SK-N-SH (cell line): ENCODE results near the gene STAP2. TPM values are rescaled to one million over a fixed set of nuclear protein-coding genes. Genes with fewer than 3 reads are reported as not detected.

Experiments used
- CTCF ChIA-PET: fragments of 300-600, 350-600 bp; formaldehyde crosslinking; extraction: SDS; loops from one replicate; lab custom pipeline; 2021; lab: Yijun Ruan, JAX
- POLR2A ChIA-PET: fragments of 350-600 bp; sonication (Branson Sonifier 250); formaldehyde crosslinking; extraction: SDS; loops from one replicate; lab custom pipeline; 2020; ENCODE audit warnings: antibody characterized with exemption, inconsistent platforms; lab: Yijun Ruan, JAX
- DNase-seq: peaks from one replicate; pipeline ENCODE4 v3.0.0; 2012
- H2AFZ ChIP-seq: fragments of 200-600 bp; sonication (generic); 2 replicates; pipeline ENCODE4 v1.8.1; 2016; ENCODE audit warnings: antibody characterized with exemption, mild to moderate bottlenecking, low read depth
- H3F3A ChIP-seq: fragments of 200-600 bp; sonication (generic); replicated peaks from 2 replicates; pipeline ENCODE3; 2016; ENCODE audit warnings: antibody characterized with exemption, mild to moderate bottlenecking; ENCODE audit not compliant: insufficient read depth
- H3K27ac ChIP-seq, 2 experiments: fragments of 200-500 bp in 1 of 2; fragments of 200-600 bp in 1 of 2; sonication (Bioruptor generic) in 1 of 2; sonication (generic), shearing (Covaris generic) in 1 of 2; 2 replicates each; pipeline versions ENCODE4 v1.5.1 to v1.6.1; 2014 to 2016; ENCODE audit warnings: low read depth in 2 of 2, inconsistent platforms in 1 of 2, low read length in 1 of 2, mild to moderate bottlenecking in 1 of 2, mixed read lengths in 1 of 2
- H3K27me3 ChIP-seq: fragments of 200-600 bp; sonication (generic), shearing (Covaris generic); 2 replicates; pipeline ENCODE4 v1.6.1; 2016; ENCODE audit warnings: mixed run types; ENCODE audit not compliant: insufficient read depth
- H3K36me3 ChIP-seq, 2 experiments: fragments of 200-500 bp in 1 of 2; fragments of 200-600 bp in 1 of 2; sonication (Bioruptor generic) in 1 of 2; sonication (generic) in 1 of 2; replicated peaks in 1 of 2; 2 replicates each; pipeline versions ENCODE3 to v1.5.1; 2014 to 2016; ENCODE audit warnings: low read length in 1 of 2, mild to moderate bottlenecking in 1 of 2; ENCODE audit not compliant: insufficient read depth in 2 of 2, control insufficient read depth in 1 of 2
- H3K4me1 ChIP-seq, 2 experiments: fragments of 200-500 bp in 1 of 2; fragments of 200-600 bp in 1 of 2; sonication (Bioruptor generic) in 1 of 2; sonication (generic), shearing (Covaris generic) in 1 of 2; 2 replicates each; pipeline versions ENCODE4 v1.5.1 to v1.6.1; 2014 to 2016; ENCODE audit warnings: low read depth in 1 of 2, low read length in 1 of 2, mixed run types in 1 of 2; ENCODE audit not compliant: insufficient read depth in 2 of 2, control insufficient read depth in 1 of 2
- H3K4me2 ChIP-seq: fragments of 200-600 bp; sonication (generic), shearing (Covaris generic); 2 replicates; pipeline ENCODE4 v1.6.1; 2017; ENCODE audit warnings: mixed run types
- H3K4me3 ChIP-seq, 2 experiments: fragments of 200-500 bp in 1 of 2; fragments of 200-600 bp in 1 of 2; sonication (Bioruptor generic) in 1 of 2; sonication (generic), shearing (Covaris generic) in 1 of 2; 2 replicates each; pipeline versions ENCODE4 v1.5.1 to v1.8.1; 2014 to 2016; ENCODE audit warnings: low read depth in 2 of 2, inconsistent platforms in 1 of 2, low read length in 1 of 2, mild to moderate bottlenecking in 1 of 2, mixed read lengths in 1 of 2, moderate library complexity in 1 of 2
- H3K79me2 ChIP-seq: fragments of 200-600 bp; sonication (generic); 2 replicates; pipeline ENCODE4 v1.8.1; 2017; ENCODE audit warnings: mild to moderate bottlenecking; ENCODE audit not compliant: insufficient read depth
- H3K9ac ChIP-seq: fragments of 200-600 bp; sonication (generic); 2 replicates; pipeline ENCODE4 v1.6.1; 2017; ENCODE audit warnings: mixed run types
- H3K9me2 ChIP-seq: fragments of 200-600 bp; sonication (generic); 2 replicates; pipeline ENCODE4 v1.6.1; 2017; ENCODE audit warnings: mixed run types
- H3K9me3 ChIP-seq: fragments of 200-600 bp; sonication (generic); 2 replicates; pipeline ENCODE4 v1.6.1; 2017; ENCODE audit warnings: mixed run types, mild to moderate bottlenecking, moderate library complexity
- H4K20me1 ChIP-seq: fragments of 200-600 bp; sonication (generic); 2 replicates; pipeline ENCODE4 v1.6.1; 2017; ENCODE audit warnings: mild to moderate bottlenecking, mixed run types; ENCODE audit not compliant: insufficient read depth
- ELF1 ChIP-seq: IDR thresholded peaks from 2 replicates; pipeline ENCODE4 v1.4.0; 2012
- EP300 ChIP-seq, 2 experiments: IDR thresholded peaks; 2 replicates each; pipeline versions ENCODE4 v1.4.0 to v1.6.1; 2012; ENCODE audit warnings: borderline replicate concordance in 1 of 2, low read depth in 1 of 2, low read length in 1 of 2
- FOSL2 ChIP-seq: IDR thresholded peaks from 2 replicates; pipeline ENCODE4 v1.4.0; 2012; ENCODE audit warnings: low read depth, mild to moderate bottlenecking, moderate library complexity, borderline replicate concordance
- FOXJ3 ChIP-seq: sonication (generic); formaldehyde crosslinking; IDR thresholded peaks from 2 replicates; pipeline ENCODE4 v1.5.1; 2020; ENCODE audit warnings: mild to moderate bottlenecking, missing genetic modification reagents
- JUND ChIP-seq: IDR thresholded peaks from 2 replicates; pipeline ENCODE4 v1.4.0; 2012
- RCOR1 ChIP-seq: fragments of 150-350 bp; IDR thresholded peaks from 2 replicates; pipeline ENCODE4 v1.6.1; 2017; ENCODE audit warnings: antibody characterized with exemption, low read length
- RXRA ChIP-seq: IDR thresholded peaks from 2 replicates; pipeline ENCODE4 v1.4.0; 2012; ENCODE audit warnings: low read depth, mild to moderate bottlenecking, borderline replicate concordance
- TAF1 ChIP-seq: IDR thresholded peaks from 2 replicates; pipeline ENCODE4 v1.6.1; 2012; ENCODE audit warnings: low read depth, mild to moderate bottlenecking, low read length, moderate library complexity, borderline replicate concordance
- TEAD4 ChIP-seq: IDR thresholded peaks from 2 replicates; pipeline ENCODE4 v1.4.0; 2012; ENCODE audit warnings: mild to moderate bottlenecking, borderline replicate concordance; ENCODE audit not compliant: insufficient read depth
- YY1 ChIP-seq: IDR thresholded peaks from 2 replicates; pipeline ENCODE4 v1.4.0; 2012; ENCODE audit warnings: low read depth, mild to moderate bottlenecking
- WGBS: methylation state at CpG from one replicate; pipeline ENCODE4 v1.1.6; 2017; ENCODE audit warnings: low lambda C conversion rate; 5-methylcytosine and 5-hydroxymethylcytosine counted together
- polyA plus RNA-seq, 3 experiments: library from polyadenylated mRNA; depleted of rRNA; stranded (reverse); fragments of >200 nt; gene quantifications; 2 replicates each; pipeline ENCODE4 v1.2.3, GENCODE V29; 2012
- TF ChIP-seq, protein P1 (sequence below): IDR thresholded peaks from 2 replicates; pipeline ENCODE4 v1.4.0; 2012; ENCODE audit warnings: low read depth, borderline replicate concordance
- TF ChIP-seq, protein P2 (sequence below): fragments of 150-350 bp; IDR thresholded peaks from 2 replicates; pipeline ENCODE4 v1.6.1; 2017; ENCODE audit warnings: antibody characterized with exemption, low read length, low read depth, borderline replicate concordance
- TF ChIP-seq, protein P3 (sequence below): IDR thresholded peaks from 2 replicates; pipeline ENCODE4 v1.6.1; 2012; ENCODE audit warnings: mild to moderate bottlenecking, low read depth, low read length, moderate library complexity
- TF ChIP-seq, protein P4 (sequence below): IDR thresholded peaks from 2 replicates; pipeline ENCODE4 v1.4.0; 2012; ENCODE audit warnings: low read depth, borderline replicate concordance

STAP2 gene
- polyA plus RNA-seq, 1 of the 3 experiments (the other 2 are of a cell fraction) = 7.6 TPM

DNA sequence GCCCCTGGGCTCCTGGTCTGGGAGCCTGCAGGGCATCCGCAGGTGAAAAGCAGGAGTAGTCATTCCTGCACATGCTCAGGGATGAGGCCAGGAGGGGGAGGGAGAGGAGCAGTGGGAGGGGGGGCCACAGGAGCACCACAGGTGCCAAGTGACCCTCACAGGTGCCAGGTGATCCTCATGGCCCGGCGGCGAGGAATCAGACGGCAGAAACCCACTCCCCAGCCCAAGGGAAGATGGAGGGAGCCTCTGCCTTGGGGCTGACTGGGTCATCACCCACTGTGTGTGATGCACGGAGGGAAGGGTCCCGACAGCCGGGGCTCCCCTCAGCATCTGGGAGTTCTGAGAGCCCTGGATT, 34.4 kb upstream of the STAP2 start:
- TF ChIP-seq TEAD4 (no peak), FOXJ3 (CRISPR knock-in tag) (no peak), RCOR1 (no peak), EP300 (IDR thresholded peaks at IDR 0.05; ENCODE audit: borderline replicate concordance in 1 of 2, low read depth in 1 of 2, low read length in 1 of 2) (no peak), YY1 (no peak), JUND (no peak), FOSL2 (no peak), TAF1 (no peak), RXRA (no peak), ELF1 (no peak)
- TF ChIP-seq, protein P1, sequence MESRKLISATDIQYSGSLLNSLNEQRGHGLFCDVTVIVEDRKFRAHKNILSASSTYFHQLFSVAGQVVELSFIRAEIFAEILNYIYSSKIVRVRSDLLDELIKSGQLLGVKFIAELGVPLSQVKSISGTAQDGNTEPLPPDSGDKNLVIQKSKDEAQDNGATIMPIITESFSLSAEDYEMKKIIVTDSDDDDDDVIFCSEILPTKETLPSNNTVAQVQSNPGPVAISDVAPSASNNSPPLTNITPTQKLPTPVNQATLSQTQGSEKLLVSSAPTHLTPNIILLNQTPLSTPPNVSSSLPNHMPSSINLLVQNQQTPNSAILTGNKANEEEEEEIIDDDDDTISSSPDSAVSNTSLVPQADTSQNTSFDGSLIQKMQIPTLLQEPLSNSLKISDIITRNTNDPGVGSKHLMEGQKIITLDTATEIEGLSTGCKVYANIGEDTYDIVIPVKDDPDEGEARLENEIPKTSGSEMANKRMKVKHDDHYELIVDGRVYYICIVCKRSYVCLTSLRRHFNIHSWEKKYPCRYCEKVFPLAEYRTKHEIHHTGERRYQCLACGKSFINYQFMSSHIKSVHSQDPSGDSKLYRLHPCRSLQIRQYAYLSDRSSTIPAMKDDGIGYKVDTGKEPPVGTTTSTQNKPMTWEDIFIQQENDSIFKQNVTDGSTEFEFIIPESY = no peak
- TF ChIP-seq, protein P2, sequence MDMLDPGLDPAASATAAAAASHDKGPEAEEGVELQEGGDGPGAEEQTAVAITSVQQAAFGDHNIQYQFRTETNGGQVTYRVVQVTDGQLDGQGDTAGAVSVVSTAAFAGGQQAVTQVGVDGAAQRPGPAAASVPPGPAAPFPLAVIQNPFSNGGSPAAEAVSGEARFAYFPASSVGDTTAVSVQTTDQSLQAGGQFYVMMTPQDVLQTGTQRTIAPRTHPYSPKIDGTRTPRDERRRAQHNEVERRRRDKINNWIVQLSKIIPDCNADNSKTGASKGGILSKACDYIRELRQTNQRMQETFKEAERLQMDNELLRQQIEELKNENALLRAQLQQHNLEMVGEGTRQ = no peak
- TF ChIP-seq, protein P3, sequence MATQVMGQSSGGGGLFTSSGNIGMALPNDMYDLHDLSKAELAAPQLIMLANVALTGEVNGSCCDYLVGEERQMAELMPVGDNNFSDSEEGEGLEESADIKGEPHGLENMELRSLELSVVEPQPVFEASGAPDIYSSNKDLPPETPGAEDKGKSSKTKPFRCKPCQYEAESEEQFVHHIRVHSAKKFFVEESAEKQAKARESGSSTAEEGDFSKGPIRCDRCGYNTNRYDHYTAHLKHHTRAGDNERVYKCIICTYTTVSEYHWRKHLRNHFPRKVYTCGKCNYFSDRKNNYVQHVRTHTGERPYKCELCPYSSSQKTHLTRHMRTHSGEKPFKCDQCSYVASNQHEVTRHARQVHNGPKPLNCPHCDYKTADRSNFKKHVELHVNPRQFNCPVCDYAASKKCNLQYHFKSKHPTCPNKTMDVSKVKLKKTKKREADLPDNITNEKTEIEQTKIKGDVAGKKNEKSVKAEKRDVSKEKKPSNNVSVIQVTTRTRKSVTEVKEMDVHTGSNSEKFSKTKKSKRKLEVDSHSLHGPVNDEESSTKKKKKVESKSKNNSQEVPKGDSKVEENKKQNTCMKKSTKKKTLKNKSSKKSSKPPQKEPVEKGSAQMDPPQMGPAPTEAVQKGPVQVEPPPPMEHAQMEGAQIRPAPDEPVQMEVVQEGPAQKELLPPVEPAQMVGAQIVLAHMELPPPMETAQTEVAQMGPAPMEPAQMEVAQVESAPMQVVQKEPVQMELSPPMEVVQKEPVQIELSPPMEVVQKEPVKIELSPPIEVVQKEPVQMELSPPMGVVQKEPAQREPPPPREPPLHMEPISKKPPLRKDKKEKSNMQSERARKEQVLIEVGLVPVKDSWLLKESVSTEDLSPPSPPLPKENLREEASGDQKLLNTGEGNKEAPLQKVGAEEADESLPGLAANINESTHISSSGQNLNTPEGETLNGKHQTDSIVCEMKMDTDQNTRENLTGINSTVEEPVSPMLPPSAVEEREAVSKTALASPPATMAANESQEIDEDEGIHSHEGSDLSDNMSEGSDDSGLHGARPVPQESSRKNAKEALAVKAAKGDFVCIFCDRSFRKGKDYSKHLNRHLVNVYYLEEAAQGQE = no peak
- TF ChIP-seq, protein P4, sequence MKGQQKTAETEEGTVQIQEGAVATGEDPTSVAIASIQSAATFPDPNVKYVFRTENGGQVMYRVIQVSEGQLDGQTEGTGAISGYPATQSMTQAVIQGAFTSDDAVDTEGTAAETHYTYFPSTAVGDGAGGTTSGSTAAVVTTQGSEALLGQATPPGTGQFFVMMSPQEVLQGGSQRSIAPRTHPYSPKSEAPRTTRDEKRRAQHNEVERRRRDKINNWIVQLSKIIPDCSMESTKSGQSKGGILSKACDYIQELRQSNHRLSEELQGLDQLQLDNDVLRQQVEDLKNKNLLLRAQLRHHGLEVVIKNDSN = no peak

More for the DNA sequence above, 34.4 kb upstream of the STAP2 start:
- no peak overlapping the region for H3K4me2 ChIP-seq
- no peak overlapping the region for H2AFZ ChIP-seq
- WGBS = 93% methylated on average over 8 of the region's 8 CpGs
- CTCF ChIA-PET = interaction anchor here (0.9 kb wide), 1 partner anchor 27 kb away, joined by 4 read pairs; the partner anchor contains the start of gene SH3GL1
- H3K9me2 ChIP-seq = no peaks in the 10 kb centered on the region
- peaks cover 100% of the 10 kb centered on the region for H3K79me2 ChIP-seq
- no peak for DNase-seq
- no peaks in the 10 kb centered on the region for H3K27me3 ChIP-seq
- POLR2A ChIA-PET = interaction anchor here (0.6 kb wide), 1 partner anchor 81 kb away, joined by 3 read pairs; no protein-coding TSS in a partner anchor
- H3F3A ChIP-seq = peaks cover 12% of the 10 kb centered on the region
- no peaks in the 10 kb centered on the region for H3K9me3 ChIP-seq
- H3K4me1 ChIP-seq = peaks cover 39 to 68% of the 10 kb centered on the region in 2 experiments
- peak overlapping the region in 1 of 2 experiments; percentile 92; a peak in 2 of 4 replicates for H3K27ac ChIP-seq
- H3K4me3 ChIP-seq = no peak overlapping the region
- peaks cover 26% of the 10 kb centered on the region; the same call in 1 of the 2 replicates for H4K20me1 ChIP-seq
- no peak overlapping the region for H3K9ac ChIP-seq
- H3K36me3 ChIP-seq = no peaks in the 10 kb centered on the region
